ENCODE results near the gene CYS1.
"Not testable (repeated sequence)": the region's sequence is repeated elsewhere in the genome, so short reads cannot be mapped to it uniquely, and the experiment has no call there.

The CYS1 gene

GRCh38 chr2:10019174-10019573, 61.0 kb downstream of the CYS1 start:
- DNase-seq = peak in 1 of 10 donors; percentile 63
- intact Hi-C loops (cut with DNase I) = no loop called here

- intact Hi-C loops (cut with DNase I) = no loop called here
- DNase-seq = peak in 1 of 10 donors; percentile 3
Observed at GRCh38 chr2:10017313-10017941, 62.8 kb downstream of the CYS1 start.

GRCh38 chr2:10016802-10017258, 63.4 kb downstream of the CYS1 start:
- peak in 3 of 10 donors; percentile 14 to 43 (median 35) for DNase-seq
- intact Hi-C loops (cut with DNase I) = no loop called here

GRCh38 chr2:10016001-10016801, 64.0 kb downstream of the CYS1 start:
- peak in 3 of 10 donors; percentile 19 to 76 (median 58) for DNase-seq
- intact Hi-C loops (cut with DNase I) = no loop called here

- DNase-seq = peak in 2 of 10 donors; percentile 67 to 82
- intact Hi-C loops (cut with DNase I) = not testable (repeated sequence)
Observed at GRCh38 chr2:10015376-10015989, 64.7 kb downstream of the CYS1 start.

- DNase-seq = peak in 2 of 10 donors; percentile 71 to 79
- intact Hi-C loops (cut with DNase I) = no loop called here
Observed at GRCh38 chr2:10014418-10015190, 65.6 kb downstream of the CYS1 start.

- peak in 2 of 10 donors; percentile 65 to 71 for DNase-seq
- intact Hi-C loops (cut with DNase I) = not testable (repeated sequence)
Observed at GRCh38 chr2:10013651-10014417, 66.4 kb downstream of the CYS1 start.

- DNase-seq = peak in 2 of 10 donors; percentile 79 to 83
- intact Hi-C loops (cut with DNase I) = no loop called here
Observed at GRCh38 chr2:10012963-10013461, 67.2 kb downstream of the CYS1 start.

- intact Hi-C loops (cut with DNase I) = not testable (repeated sequence)
- peak in 2 of 10 donors; percentile 64 to 70 for DNase-seq
Observed at GRCh38 chr2:10012366-10012962, 67.7 kb downstream of the CYS1 start.

GRCh38 chr2:10011606-10012325, 68.4 kb downstream of the CYS1 start:
- DNase-seq = peak in 3 of 10 donors; percentile 61 to 85 (median 85)
- intact Hi-C loops (cut with DNase I) = not testable (repeated sequence)

GRCh38 chr2:10010861-10011605, 69.2 kb downstream of the CYS1 start:
- DNase-seq = peak in 2 of 10 donors; percentile 84 to 85
- intact Hi-C loops (cut with DNase I) = not testable (repeated sequence)

- peak in 5 of 10 donors; percentile 5 to 84 (median 80) for DNase-seq
- intact Hi-C loops (cut with DNase I) = no loop called here
Observed at GRCh38 chr2:10009811-10010781, 70.1 kb downstream of the CYS1 start.

- DNase-seq = peak in 3 of 10 donors; percentile 62 to 80 (median 79)
- intact Hi-C loops (cut with DNase I) = no loop called here
Observed at GRCh38 chr2:10009271-10009810, 70.9 kb downstream of the CYS1 start.

- intact Hi-C loops (cut with DNase I) = no loop called here
Observed at GRCh38 chr2:10008809-10009176, 71.4 kb downstream of the CYS1 start.

GRCh38 chr2:10007921-10008808, 72.0 kb downstream of the CYS1 start:
- DNase-seq = peak in 2 of 10 donors; percentile 65 to 67
- intact Hi-C loops (cut with DNase I) = no loop called here

More at GRCh38 chr2:10008809-10009176, 71.4 kb downstream of the CYS1 start:
- peak in 1 of 10 donors; percentile 26 for DNase-seq

Measured in posterior cingulate gyrus (tissue), 11 donors.